Measurements from ENCODE around the gene CBR3.

The CBR3 gene

GRCh38 chr21:36186506-36187399, 51.9 kb downstream of the CBR3 start:
- DNase-seq: no peak

GRCh38 chr21:36188081-36188681, 53.3 kb downstream of the CBR3 start:
- no peak for DNase-seq

- DNase-seq: no peak
Measured at GRCh38 chr21:36188937-36189336, 54.1 kb downstream of the CBR3 start.

GRCh38 chr21:36190736-36191135, 55.9 kb downstream of the CBR3 start:
- no peak for DNase-seq

- no peak for DNase-seq
Measured at GRCh38 chr21:36193200-36193599, 58.3 kb downstream of the CBR3 start.

GRCh38 chr21:36194024-36194423, 59.1 kb downstream of the CBR3 start:
- DNase-seq: no peak

- DNase-seq: no peak
Measured at GRCh38 chr21:36195613-36196012, 60.7 kb downstream of the CBR3 start.
